Thyroid gland (tissue), 4 donors: ENCODE results near the gene THTPA. TPM values are rescaled to one million over a fixed set of nuclear protein-coding genes. Genes with fewer than 3 reads are reported as not detected.

ENCODE experiments used
- DNase-seq, 2 donors: peaks; one replicate each; pipeline ENCODE4 v3.0.0-alpha.2; 2019
- H3K27ac ChIP-seq, 3 donors: fragments of 200-600 bp; sonication (generic); 1 replicate in 2 of 3; 2 replicates in 1 of 3; pipeline ENCODE4 v1.5.1; 2016 to 2019; ENCODE audit warnings: mild to moderate bottlenecking in 1 of 3, moderate library complexity in 1 of 3
- H3K27me3 ChIP-seq: fragments of 200-600 bp; sonication (generic); one replicate; pipeline ENCODE4 v1.5.1; 2019
- H3K36me3 ChIP-seq, 2 donors: fragments of 200-600 bp; sonication (generic); one replicate each; pipeline ENCODE4 v1.5.1; 2016 to 2019
- H3K4me1 ChIP-seq, 2 donors: fragments of 200-600 bp; sonication (generic); one replicate each; pipeline ENCODE4 v1.5.1; 2017 to 2019
- H3K4me3 ChIP-seq, 3 donors: fragments of 200-600 bp; sonication (generic); replicated peaks in 1 of 3; 1 replicate in 2 of 3; 2 replicates in 1 of 3; pipeline ENCODE4 v1.5.1; 2016; ENCODE audit warnings: mild to moderate bottlenecking in 1 of 3
- H3K9me3 ChIP-seq: fragments of 200-600 bp; sonication (generic); one replicate; pipeline ENCODE4 v1.5.1; 2017
- POLR2A ChIP-seq, 2 donors: fragments of 450-650 bp; IDR thresholded peaks; one replicate each; pipeline ENCODE4 v1.6.1; 2017; ENCODE audit warnings: antibody characterized with exemption in 2 of 2, mild to moderate bottlenecking in 2 of 2, moderate library complexity in 1 of 2
- WGBS, 2 donors: methylation state at CpG; one replicate each; pipeline ENCODE4 v1.1.5; 2017; 5-methylcytosine and 5-hydroxymethylcytosine counted together
- intact Hi-C: fragments of 100-400 bp; cut with DNase I; formaldehyde crosslinking; loops from one replicate; pipeline ENCODE4 v1.15.1; 2023
- total RNA-seq, 4 donors: library from RNA; depleted of rRNA; stranded (reverse); fragments of >200 nt; gene quantifications; one replicate each; pipeline ENCODE4 v1.2.3, GENCODE V29; 2016
- TF ChIP-seq, protein P1 (sequence below), 6 experiments: fragments of 200-600 bp in 3 of 6; fragments of 450-650 bp in 3 of 6; sonication (generic) in 3 of 6; IDR thresholded peaks; one replicate each; pipeline ENCODE4 v1.5.1; 2016 to 2019; ENCODE audit warnings: antibody characterized with exemption in 6 of 6, mild to moderate bottlenecking in 2 of 6, inconsistent platforms in 1 of 6, moderate library complexity in 1 of 6

THTPA gene
- total RNA-seq, 4 donors from 2014 or later: 15.3 to 48.1 (median 28.3) TPM

DNA sequence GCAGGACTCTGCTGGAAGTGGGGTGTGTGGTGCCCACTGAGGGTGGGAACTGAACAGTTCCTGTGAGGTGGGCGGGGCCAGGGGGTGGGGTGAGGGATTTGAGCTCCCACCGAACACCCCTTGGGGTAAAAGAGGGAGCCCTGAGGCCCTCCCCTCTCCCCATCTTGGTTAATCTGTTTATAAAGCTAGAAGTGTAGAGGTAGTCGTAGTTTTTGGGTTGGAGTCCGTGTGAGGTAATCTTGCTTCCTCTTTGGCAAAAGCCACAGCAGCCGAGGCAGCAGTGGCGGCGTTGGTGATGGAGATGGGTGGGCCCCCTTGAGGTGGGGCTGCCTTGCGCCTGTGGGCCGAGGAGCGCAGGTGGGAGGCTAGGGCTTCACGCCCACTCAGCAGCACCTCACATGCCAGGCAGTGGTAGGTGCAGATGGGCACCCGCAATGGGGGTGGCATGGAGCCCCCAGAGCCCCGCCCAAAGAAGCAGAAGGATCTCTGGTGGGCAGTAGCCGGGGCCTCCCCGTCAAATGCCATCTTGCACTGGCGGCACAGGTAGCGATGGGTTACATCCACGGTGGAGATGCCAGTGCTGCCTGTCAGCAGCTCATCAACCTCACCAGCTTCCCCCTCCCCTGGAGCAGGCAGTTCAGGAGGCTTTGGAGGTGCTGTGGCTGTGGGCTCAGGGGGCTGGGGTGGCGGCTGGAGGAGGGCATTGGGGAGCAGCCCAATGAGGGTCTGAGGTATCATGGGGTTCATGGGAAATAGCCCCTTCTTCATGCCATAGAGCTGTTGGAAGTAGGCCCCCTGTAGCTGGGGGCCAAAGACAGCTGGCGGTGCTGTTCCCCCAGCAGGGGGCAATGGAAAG, 34.1 kb upstream of the THTPA start:
- H3K4me3 ChIP-seq: no peak overlapping the region
- TF ChIP-seq, protein P1, sequence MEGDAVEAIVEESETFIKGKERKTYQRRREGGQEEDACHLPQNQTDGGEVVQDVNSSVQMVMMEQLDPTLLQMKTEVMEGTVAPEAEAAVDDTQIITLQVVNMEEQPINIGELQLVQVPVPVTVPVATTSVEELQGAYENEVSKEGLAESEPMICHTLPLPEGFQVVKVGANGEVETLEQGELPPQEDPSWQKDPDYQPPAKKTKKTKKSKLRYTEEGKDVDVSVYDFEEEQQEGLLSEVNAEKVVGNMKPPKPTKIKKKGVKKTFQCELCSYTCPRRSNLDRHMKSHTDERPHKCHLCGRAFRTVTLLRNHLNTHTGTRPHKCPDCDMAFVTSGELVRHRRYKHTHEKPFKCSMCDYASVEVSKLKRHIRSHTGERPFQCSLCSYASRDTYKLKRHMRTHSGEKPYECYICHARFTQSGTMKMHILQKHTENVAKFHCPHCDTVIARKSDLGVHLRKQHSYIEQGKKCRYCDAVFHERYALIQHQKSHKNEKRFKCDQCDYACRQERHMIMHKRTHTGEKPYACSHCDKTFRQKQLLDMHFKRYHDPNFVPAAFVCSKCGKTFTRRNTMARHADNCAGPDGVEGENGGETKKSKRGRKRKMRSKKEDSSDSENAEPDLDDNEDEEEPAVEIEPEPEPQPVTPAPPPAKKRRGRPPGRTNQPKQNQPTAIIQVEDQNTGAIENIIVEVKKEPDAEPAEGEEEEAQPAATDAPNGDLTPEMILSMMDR (IDR thresholded peaks at IDR 0.05): no peak
- TF ChIP-seq POLR2A (IDR thresholded peaks at IDR 0.05): no peak
- intact Hi-C loops: no loop called here
- no peaks in the 10 kb centered on the region for H3K27me3 ChIP-seq
- H3K4me1 ChIP-seq: peaks cover 5 to 7% of the 10 kb centered on the region in 2 donors
- WGBS, 2 donors: 87 to 88% methylated on average over 13 to 17 of the region's 20 CpGs
- no peaks in the 10 kb centered on the region for H3K36me3 ChIP-seq
- H3K9me3 ChIP-seq: no peaks in the 10 kb centered on the region
- DNase-seq: no peak
- no peak overlapping the region for H3K27ac ChIP-seq

DNA sequence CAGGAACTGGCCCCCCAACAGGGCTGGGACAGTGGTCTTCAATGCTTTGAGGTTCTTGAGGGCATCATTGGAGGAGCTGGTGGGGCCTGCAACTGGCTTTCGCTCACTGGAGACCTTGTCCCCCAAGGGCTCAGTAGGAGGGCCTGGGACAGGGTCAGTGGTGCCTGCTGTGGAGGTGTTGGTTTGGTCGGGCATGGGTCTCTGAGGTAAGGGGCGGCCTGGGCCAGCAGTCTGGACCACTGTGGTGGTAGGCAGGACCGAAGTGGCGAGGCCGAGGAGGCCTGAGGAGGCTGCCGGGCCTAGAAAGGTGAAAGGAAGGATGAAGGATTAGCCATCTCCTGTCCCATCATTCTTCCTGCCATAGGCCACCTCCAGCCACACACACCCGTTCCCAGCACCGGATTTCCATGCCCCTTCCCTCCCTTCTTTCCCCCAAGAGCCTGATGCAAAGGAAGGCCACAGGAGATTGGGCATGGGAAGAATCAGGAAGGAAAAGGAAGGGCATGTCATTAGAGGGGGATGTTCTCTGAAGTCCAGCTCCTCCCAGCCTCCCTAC, 33.4 kb upstream of the THTPA start:
- WGBS, 2 donors: 89 to 91% methylated on average over 8 to 9 of the region's 9 CpGs
- Histone ChIP-seq H3K4me3 (no peak overlapping the region), H3K9me3 (no peaks in the 10 kb centered on the region), H3K27me3 (no peaks in the 10 kb centered on the region), H3K27ac (no peak overlapping the region), H3K36me3 (no peaks in the 10 kb centered on the region), H3K4me1 (peaks cover 5 to 7% of the 10 kb centered on the region in 2 donors)
- intact Hi-C loops: no loop called here
- no peak for DNase-seq
- TF ChIP-seq POLR2A (IDR thresholded peaks at IDR 0.05): no peak
- TF ChIP-seq, protein P1 (IDR thresholded peaks at IDR 0.05): no peak

DNA sequence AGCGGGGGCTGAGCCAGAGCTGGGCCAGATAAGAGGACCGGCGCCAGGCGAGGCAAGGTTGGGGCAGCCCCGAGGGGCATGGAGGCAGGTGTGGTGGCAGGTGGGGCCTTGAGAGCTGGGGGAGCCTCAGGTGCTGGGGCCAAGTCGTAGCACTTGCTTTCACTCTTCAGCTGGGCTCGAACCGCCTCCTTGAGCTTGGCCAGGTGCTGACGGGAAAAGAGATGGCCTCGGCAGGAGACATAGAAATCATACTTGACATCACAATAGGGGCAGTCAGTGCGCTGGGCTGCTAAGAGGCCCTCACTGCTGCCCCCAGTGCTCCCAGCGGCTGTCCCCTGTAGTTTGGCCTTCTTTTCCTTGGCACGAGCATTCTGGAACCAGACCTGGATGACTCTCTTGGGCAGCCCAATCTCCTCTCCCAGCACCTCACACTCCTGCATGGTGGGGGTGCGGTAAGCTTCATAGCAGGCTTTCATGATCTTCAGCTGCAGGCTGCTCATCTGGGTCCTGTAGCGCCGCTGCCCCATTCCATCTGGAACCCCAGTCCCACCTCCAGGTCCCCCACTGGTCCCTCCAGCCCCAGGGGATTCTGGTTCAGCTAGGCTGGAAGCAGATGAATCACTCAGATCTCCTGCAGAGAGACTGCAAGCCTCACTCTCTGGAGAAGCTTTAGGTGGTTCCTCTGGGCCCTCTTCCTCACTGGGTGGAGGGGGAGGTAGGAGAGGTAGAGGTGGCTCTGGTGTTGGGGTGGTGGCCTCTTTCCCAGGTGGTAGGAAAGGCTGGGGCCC, 32.6 kb upstream of the THTPA start:
- Histone ChIP-seq H3K27me3 (no peaks in the 10 kb centered on the region), H3K4me1 (peaks cover 2 to 6% of the 10 kb centered on the region in 2 donors), H3K27ac (no peak overlapping the region), H3K9me3 (no peaks in the 10 kb centered on the region), H3K4me3 (no peak overlapping the region), H3K36me3 (no peaks in the 10 kb centered on the region)
- intact Hi-C loops: no loop called here
- DNase-seq: no peak
- TF ChIP-seq, protein P1 (IDR thresholded peaks at IDR 0.05): no peak
- TF ChIP-seq POLR2A (IDR thresholded peaks at IDR 0.05): no peak
- 89 to 93% methylated on average over 14 to 16 of the region's 16 CpGs for WGBS, 2 donors

DNA sequence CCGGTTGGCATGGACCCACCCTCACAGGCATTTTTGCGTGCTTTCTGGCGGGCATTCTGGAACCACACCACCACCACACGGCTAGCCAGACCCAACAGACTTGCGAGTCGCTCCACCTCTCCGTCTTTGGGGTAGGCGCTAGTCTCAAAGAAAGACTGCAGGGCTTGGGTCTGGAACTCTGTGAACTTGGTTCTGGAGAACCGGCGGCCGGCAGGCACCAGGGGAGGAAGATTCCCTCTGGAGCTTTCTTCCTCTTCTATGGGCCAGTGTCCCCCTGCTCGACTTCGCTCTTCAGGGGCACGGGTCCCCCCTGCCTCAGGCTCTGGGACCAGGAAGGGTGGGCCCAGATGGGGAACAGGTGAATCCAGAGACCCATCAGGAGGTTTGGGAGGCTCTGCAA, 31.1 kb upstream of the THTPA start:
- Histone ChIP-seq H3K9me3 (no peaks in the 10 kb centered on the region), H3K4me1 (no peaks in the 10 kb centered on the region), H3K27ac (no peak overlapping the region), H3K36me3 (no peaks in the 10 kb centered on the region), H3K4me3 (no peak overlapping the region), H3K27me3 (no peaks in the 10 kb centered on the region)
- intact Hi-C loops: no loop called here
- WGBS, 2 donors: 93 to 96% methylated on average over 7 to 11 of the region's 14 CpGs
- DNase-seq: no peak
- TF ChIP-seq POLR2A (IDR thresholded peaks at IDR 0.05): no peak
- TF ChIP-seq, protein P1 (IDR thresholded peaks at IDR 0.05): no peak
